SU-DHL-6 (cell line): Measurements from ENCODE around the gene CCNT1.

Source experiments
- EZH2phosphoT487 ChIP-seq: fragments of 200-600 bp; sonication (generic), shearing (Covaris generic); conservative IDR thresholded peaks from 2 replicates; pipeline ENCODE4 v1.6.1; 2018; ENCODE audit warnings: mild to moderate bottlenecking, antibody characterized with exemption, low read length, moderate library complexity, mixed read lengths
- TF ChIP-seq, protein P1 (sequence below): fragments of 200-600 bp; sonication (generic); IDR thresholded peaks from one replicate; pipeline ENCODE4 v1.5.1; 2017; ENCODE audit warnings: antibody characterized with exemption, mild to moderate bottlenecking, low read length, moderate library complexity; ENCODE audit not compliant: insufficient read depth, poor library complexity, severe bottlenecking

DNA sequence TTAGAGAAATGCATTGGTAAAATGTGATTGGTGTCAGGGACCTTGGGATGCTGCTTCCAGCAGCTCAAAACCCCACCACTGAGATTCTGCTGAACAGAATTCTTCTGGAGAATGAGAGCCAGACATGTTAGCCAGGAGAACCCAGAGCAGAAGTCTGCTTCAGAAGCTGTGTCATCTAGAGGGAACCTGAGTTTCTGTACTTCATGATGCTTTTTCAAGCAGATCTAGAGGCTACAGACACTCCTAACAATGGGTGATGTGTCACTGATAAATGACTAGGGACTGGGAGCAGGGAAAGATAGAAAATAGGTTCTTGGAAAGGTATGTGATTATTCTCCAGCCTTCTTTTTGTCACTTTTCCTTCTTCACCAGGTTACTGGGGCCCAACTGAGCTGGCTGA, 76.1 kb downstream of the CCNT1 start:
- TF ChIP-seq, protein P1, sequence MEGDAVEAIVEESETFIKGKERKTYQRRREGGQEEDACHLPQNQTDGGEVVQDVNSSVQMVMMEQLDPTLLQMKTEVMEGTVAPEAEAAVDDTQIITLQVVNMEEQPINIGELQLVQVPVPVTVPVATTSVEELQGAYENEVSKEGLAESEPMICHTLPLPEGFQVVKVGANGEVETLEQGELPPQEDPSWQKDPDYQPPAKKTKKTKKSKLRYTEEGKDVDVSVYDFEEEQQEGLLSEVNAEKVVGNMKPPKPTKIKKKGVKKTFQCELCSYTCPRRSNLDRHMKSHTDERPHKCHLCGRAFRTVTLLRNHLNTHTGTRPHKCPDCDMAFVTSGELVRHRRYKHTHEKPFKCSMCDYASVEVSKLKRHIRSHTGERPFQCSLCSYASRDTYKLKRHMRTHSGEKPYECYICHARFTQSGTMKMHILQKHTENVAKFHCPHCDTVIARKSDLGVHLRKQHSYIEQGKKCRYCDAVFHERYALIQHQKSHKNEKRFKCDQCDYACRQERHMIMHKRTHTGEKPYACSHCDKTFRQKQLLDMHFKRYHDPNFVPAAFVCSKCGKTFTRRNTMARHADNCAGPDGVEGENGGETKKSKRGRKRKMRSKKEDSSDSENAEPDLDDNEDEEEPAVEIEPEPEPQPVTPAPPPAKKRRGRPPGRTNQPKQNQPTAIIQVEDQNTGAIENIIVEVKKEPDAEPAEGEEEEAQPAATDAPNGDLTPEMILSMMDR, result no peak
- TF ChIP-seq EZH2phosphoT487, result no peak
